OCI-LY3 (cell line): Measurements from ENCODE around the gene ARL6IP5.

Experiments used
- CTCF ChIP-seq: fragments of 200-600, 300-600 bp; sonication (generic); IDR thresholded peaks from 2 replicates; pipeline ENCODE4 v1.5.1; 2014; ENCODE audit warnings: antibody characterized with exemption, low read length, low read depth
- EZH2phosphoT487 ChIP-seq: fragments of 200-600 bp; shearing (Covaris generic); IDR thresholded peaks from 2 replicates; pipeline ENCODE4 v1.6.1; 2018; ENCODE audit warnings: antibody characterized with exemption, mixed run types, low read depth

GRCh38 chr3:69091389-69092029 lies 6.8 kb downstream of the ARL6IP5 start:
- no peak for TF ChIP-seq CTCF
- no peak for TF ChIP-seq EZH2phosphoT487
